GM19397 (cell line): ENCODE results near the gene ATXN7L1.
A peak's percentile ranks its signal among the peaks of the same experiment; 100 is the strongest.
"Not testable (repeated sequence)": the region's sequence is repeated elsewhere in the genome, so short reads cannot be mapped to it uniquely, and the experiment has no call there.

Experiments used
- ATAC-seq: cut with Tn5 transposase; IDR thresholded peaks from one replicate; pipeline ENCODE4 v1.9.1; 2021; ENCODE audit warnings: mild to moderate bottlenecking, moderate library complexity; ENCODE audit not compliant: unreplicated experiment

Gene ATXN7L1

GRCh38 chr7:105710720-105711119 lies 165.7 kb downstream of the ATXN7L1 start:
- ATAC-seq, result not testable (repeated sequence)

- no peak for ATAC-seq
These were observed 167.7 kb downstream of the ATXN7L1 start for GRCh38 chr7:105708763-105709080.

- no peak for ATAC-seq
These were observed 168.2 kb downstream of the ATXN7L1 start for GRCh38 chr7:105707967-105708762.

GRCh38 chr7:105707381-105707780 lies 169.0 kb downstream of the ATXN7L1 start:
- no peak for ATAC-seq

- no peak for ATAC-seq
These were observed 171.0 kb downstream of the ATXN7L1 start for GRCh38 chr7:105705427-105705826.

GRCh38 chr7:105703207-105703930 lies 173.0 kb downstream of the ATXN7L1 start:
- no peak for ATAC-seq

GRCh38 chr7:105699568-105700236 lies 176.7 kb downstream of the ATXN7L1 start:
- no peak for ATAC-seq

- no peak for ATAC-seq
These were observed 177.9 kb downstream of the ATXN7L1 start for GRCh38 chr7:105698531-105698930.

GRCh38 chr7:105697753-105698152 lies 178.6 kb downstream of the ATXN7L1 start:
- no peak for ATAC-seq

GRCh38 chr7:105697169-105697568 lies 179.2 kb downstream of the ATXN7L1 start:
- ATAC-seq, result not testable (repeated sequence)

- ATAC-seq, result no peak
These were observed 182.8 kb downstream of the ATXN7L1 start for GRCh38 chr7:105693576-105693975.

GRCh38 chr7:105691680-105692564 lies 184.5 kb downstream of the ATXN7L1 start:
- ATAC-seq, result peak; percentile 75

GRCh38 chr7:105691082-105691679 lies 185.2 kb downstream of the ATXN7L1 start:
- peak; percentile 31 for ATAC-seq

- ATAC-seq, result no peak
These were observed 186.0 kb downstream of the ATXN7L1 start for GRCh38 chr7:105690325-105690945.

- ATAC-seq, result no peak
These were observed 187.2 kb downstream of the ATXN7L1 start for GRCh38 chr7:105689067-105689819.

- no peak for ATAC-seq
These were observed 187.8 kb downstream of the ATXN7L1 start for GRCh38 chr7:105688617-105689016.

- ATAC-seq, result no peak
These were observed 191.2 kb downstream of the ATXN7L1 start for GRCh38 chr7:105685161-105685560.

- ATAC-seq, result no peak
These were observed 193.9 kb downstream of the ATXN7L1 start for GRCh38 chr7:105682341-105683060.
